DMS153 treated with DMSO at 0.1 percent for 48 hours (cell line): Measurements from ENCODE around the gene SPDYE2.
"Not testable (repeated sequence)": the region's sequence is repeated elsewhere in the genome, so short reads cannot be mapped to it uniquely, and the experiment has no call there.

Experiments used
- DNase-seq: peaks from one replicate; lab custom pipeline; 2025; ENCODE audit not compliant: unreplicated experiment; lab: John Stamatoyannopoulos, UW

SPDYE2 gene

GRCh38 chr7:102550808-102551422 is at the start of gene SPDYE2:
Gene SPDYE2 (plus strand): TSS chr7:102551226. CDS start chr7:102553256, 2,030 bp downstream.
- DNase-seq: not testable (repeated sequence)

- DNase-seq: not testable (repeated sequence)
Measured at GRCh38 chr7:102503141-102503540, 47.9 kb upstream of the SPDYE2 start.

GRCh38 chr7:102505298-102506185 is 45.5 kb upstream of the SPDYE2 start:
- not testable (repeated sequence) for DNase-seq

GRCh38 chr7:102507410-102508088 is 43.5 kb upstream of the SPDYE2 start:
- not testable (repeated sequence) for DNase-seq

- not testable (repeated sequence) for DNase-seq
Measured at GRCh38 chr7:102510575-102510974, 40.5 kb upstream of the SPDYE2 start.

- not testable (repeated sequence) for DNase-seq
Measured at GRCh38 chr7:102511860-102512522, 39.0 kb upstream of the SPDYE2 start.

GRCh38 chr7:102512642-102513221 is 38.3 kb upstream of the SPDYE2 start:
- not testable (repeated sequence) for DNase-seq

- DNase-seq: not testable (repeated sequence)
Measured at GRCh38 chr7:102514881-102515721, 35.9 kb upstream of the SPDYE2 start.

GRCh38 chr7:102515889-102516288 is 35.1 kb upstream of the SPDYE2 start:
- DNase-seq: not testable (repeated sequence)

GRCh38 chr7:102516951-102517350 is 34.1 kb upstream of the SPDYE2 start:
- DNase-seq: not testable (repeated sequence)

GRCh38 chr7:102517550-102518147 is 33.4 kb upstream of the SPDYE2 start, which contains the start of gene RASA4B:
Gene RASA4B (minus strand): TSS chr7:102517777. CDS start chr7:102517710, 67 bp downstream.
- not testable (repeated sequence) for DNase-seq

- not testable (repeated sequence) for DNase-seq
Measured at GRCh38 chr7:102520797-102521196, 30.2 kb upstream of the SPDYE2 start.

GRCh38 chr7:102524803-102525202 is 26.2 kb upstream of the SPDYE2 start:
- not testable (repeated sequence) for DNase-seq

- DNase-seq: not testable (repeated sequence)
Measured at GRCh38 chr7:102527182-102527581, 23.8 kb upstream of the SPDYE2 start.

GRCh38 chr7:102527822-102528793 is 22.9 kb upstream of the SPDYE2 start:
- not testable (repeated sequence) for DNase-seq

GRCh38 chr7:102531583-102531982 is 19.4 kb upstream of the SPDYE2 start:
- not testable (repeated sequence) for DNase-seq

- not testable (repeated sequence) for DNase-seq
Measured at GRCh38 chr7:102532127-102532526, 18.9 kb upstream of the SPDYE2 start.
